GM12864 (cell line): ENCODE measurements around the gene RBSN.

Source experiments
- DNase-seq: peaks from one replicate; pipeline ENCODE4 v3.0.0-alpha.2; 2011; ENCODE audit warnings: low read depth
- H3K4me3 ChIP-seq: 2 replicates; pipeline ENCODE4 v1.5.1; 2011; ENCODE audit warnings: mild to moderate bottlenecking, low read depth, low read length, control low read depth
- TF ChIP-seq, protein P1 (sequence below): IDR thresholded peaks from 2 replicates; pipeline ENCODE4 v1.5.1; 2011; ENCODE audit warnings: low read depth, mild to moderate bottlenecking, moderate library complexity, low read length, control low read depth, inconsistent platforms; ENCODE audit errors: missing control alignments

Gene RBSN

DNA sequence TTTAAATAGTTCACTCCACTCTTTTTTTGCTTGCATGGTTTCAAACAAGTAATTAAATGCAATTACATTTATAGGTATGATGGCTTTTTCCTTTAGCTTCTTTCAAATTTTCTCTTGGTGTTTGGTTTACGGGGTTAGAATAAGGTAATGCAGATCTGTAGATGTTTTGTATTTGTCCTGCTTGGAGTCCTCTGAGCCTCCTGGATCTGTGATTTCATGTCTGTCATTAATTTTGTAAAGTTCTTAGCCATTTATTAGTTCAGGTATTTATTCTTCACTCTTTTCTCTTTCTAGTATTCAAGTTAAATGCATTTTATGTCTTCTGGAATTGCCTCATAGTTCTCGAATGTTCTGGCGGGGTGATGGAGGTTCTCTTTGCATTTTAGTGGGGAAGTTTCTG, 32.5 kb downstream of the RBSN start:
- no peak overlapping the region for H3K4me3 ChIP-seq
- DNase-seq: no peak
- TF ChIP-seq, protein P1, sequence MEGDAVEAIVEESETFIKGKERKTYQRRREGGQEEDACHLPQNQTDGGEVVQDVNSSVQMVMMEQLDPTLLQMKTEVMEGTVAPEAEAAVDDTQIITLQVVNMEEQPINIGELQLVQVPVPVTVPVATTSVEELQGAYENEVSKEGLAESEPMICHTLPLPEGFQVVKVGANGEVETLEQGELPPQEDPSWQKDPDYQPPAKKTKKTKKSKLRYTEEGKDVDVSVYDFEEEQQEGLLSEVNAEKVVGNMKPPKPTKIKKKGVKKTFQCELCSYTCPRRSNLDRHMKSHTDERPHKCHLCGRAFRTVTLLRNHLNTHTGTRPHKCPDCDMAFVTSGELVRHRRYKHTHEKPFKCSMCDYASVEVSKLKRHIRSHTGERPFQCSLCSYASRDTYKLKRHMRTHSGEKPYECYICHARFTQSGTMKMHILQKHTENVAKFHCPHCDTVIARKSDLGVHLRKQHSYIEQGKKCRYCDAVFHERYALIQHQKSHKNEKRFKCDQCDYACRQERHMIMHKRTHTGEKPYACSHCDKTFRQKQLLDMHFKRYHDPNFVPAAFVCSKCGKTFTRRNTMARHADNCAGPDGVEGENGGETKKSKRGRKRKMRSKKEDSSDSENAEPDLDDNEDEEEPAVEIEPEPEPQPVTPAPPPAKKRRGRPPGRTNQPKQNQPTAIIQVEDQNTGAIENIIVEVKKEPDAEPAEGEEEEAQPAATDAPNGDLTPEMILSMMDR: no peak

DNA sequence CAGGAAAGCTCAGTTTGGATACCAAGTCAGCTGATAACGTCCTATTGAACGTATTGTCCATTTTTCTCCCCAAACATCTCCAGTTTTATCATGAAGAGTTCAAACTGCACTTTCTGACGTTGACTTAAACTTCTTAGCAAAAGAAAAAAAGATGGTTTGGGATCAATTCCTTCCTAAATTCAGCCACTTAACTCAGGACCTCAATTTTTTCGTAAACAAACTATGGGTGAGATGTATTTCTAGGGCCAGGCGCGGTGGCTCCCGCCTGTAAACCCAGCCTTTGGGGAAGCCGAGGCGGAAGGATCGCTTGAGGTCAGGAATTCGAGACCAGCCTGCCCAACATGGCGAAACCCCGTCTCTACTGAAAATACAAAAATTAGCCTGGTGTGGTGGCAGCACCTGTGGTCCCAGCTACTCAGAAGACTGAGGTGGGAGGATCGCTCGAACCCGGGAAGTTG, 33.4 kb downstream of the RBSN start:
- peak overlapping the region; percentile 91 for H3K4me3 ChIP-seq
- TF ChIP-seq, protein P1: no peak
- DNase-seq: no peak

DNA sequence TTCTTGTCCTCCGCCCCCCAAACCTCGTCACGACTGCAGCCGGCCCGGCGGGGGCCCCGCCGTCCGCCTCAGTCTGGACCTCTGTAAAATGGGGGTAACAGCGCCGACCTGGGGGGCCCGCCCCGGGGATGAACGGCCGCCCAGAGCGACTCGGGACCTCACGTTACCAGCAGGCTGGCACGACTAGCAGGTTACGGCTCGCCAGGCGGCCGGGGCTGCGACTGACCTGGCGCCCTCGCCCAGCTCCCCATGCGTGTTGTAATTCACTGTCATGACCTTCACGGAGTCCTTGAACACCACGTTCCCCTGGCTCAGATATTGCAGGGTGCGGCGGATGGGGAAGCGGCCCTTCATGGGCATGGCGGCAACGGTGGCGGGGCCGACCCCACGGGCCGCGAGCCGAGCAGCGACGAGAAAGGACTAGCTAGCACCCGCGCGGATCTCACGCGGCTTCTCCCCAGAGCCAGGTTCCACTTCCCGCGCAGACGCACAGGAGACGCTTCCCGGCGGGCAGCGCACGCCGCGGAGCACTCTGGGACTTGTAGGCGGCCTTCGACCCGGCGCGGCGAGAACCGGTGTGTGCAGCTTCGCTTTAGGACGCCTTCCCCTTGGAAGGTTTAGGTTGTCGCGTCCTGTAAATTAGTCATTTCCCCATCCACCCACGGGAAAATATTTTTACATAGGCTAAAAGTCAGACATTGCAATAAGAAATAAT, 34.0 kb downstream of the RBSN start, which contains the start of gene MRPS25:
TSS of gene MRPS25 (minus strand) at position 481 of the 715 bp plus-strand sequence. CDS start at position 360, 121 bp downstream.
- DNase-seq: peak; percentile 70
- TF ChIP-seq, protein P1: no peak
- peak within 1 kb of the TSS; percentile 91 for H3K4me3 ChIP-seq

DNA sequence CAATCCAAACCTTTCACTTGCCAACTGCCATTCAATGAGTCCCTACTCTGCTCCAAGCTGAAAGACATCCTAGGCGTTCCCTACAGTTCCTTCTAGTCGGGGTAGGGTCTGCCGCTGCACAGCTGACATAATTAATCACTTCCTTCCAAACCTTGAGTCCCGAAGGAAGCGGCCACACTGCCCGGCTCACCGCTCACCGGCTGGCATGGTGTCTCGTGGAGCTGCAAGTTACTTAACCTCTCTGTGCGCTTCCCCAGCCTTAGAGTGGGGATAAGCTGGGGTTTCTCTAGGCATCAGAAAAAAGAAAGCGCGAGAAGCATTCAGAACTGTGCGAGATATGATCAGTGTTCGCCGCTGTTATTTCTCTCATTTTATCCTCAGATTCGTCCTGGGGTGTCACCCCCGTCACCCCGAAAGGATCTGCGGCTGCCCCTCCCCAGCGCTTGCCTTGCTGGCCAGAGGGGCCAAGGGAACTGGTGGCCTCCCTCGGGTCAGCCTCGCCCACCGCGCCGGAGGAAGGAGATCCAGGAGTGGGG, 34.6 kb downstream of the RBSN start:
- H3K4me3 ChIP-seq: peak overlapping the region; percentile 91
- DNase-seq: no peak
- TF ChIP-seq, protein P1: no peak

DNA sequence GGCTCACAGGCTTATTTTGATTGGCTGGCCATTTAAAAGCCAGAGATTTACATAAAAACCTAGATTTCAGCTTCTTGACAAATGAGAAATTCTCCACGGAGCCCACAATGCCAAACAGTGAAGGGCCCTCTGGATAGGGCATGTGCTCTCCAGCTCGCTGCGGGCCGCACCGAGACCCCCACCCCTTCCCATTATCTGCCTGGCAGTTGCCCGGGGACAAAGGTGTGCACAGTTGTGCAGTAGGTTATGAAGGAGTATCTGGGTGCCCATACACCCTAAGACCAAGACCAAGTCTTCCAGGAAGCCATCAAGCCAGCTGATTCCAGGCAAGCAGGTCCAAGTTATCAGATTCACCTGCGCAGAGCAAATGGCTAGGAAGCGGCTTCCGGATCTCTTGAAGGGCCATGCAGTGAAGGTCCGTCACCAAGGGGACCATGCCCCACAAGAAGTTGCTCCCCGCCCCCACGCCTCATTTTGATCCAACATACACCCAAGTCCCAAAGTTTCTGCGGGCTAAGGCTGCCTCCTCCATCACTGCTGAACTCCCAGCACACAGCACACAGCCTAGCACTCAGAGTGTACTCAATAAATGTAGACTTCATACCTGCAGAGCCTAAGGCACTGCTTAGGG, 35.2 kb downstream of the RBSN start:
- no peak for DNase-seq
- peak overlapping the region; percentile 91 for H3K4me3 ChIP-seq
- TF ChIP-seq, protein P1: no peak

DNA sequence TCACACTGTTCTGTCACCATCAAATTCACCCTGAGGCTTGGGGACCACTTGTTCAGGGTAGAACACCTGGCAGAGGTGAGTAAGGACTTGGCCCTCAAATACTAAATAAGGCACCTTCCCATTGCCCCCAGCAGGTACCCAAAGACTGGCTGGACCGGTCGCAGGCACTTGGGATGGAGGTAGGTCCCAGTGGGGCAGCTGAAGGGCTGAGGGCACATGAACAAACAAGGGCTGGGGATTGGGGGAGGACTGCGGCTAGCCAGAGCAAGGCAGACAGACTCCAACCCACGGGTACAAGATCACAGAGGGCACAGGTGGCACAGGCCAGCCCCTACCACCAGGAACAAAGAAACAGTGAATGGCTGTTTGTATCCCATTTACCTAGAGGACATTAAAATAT, 35.7 kb downstream of the RBSN start:
- TF ChIP-seq, protein P1: no peak
- DNase-seq: no peak
- peak overlapping the region; percentile 91; the same call in 1 of the 2 replicates for H3K4me3 ChIP-seq
